Measurements from ENCODE around the gene SREBF2. TPM values are rescaled to one million over a fixed set of nuclear protein-coding genes. Genes with fewer than 3 reads are reported as not detected.

SREBF2 gene
- total and polyA plus RNA-seq, 2 of the 13 experiments (the other 11 are each of a cell fraction or from before 2014, with no cell fraction given), result 53.8 to 72.6 TPM

DNA sequence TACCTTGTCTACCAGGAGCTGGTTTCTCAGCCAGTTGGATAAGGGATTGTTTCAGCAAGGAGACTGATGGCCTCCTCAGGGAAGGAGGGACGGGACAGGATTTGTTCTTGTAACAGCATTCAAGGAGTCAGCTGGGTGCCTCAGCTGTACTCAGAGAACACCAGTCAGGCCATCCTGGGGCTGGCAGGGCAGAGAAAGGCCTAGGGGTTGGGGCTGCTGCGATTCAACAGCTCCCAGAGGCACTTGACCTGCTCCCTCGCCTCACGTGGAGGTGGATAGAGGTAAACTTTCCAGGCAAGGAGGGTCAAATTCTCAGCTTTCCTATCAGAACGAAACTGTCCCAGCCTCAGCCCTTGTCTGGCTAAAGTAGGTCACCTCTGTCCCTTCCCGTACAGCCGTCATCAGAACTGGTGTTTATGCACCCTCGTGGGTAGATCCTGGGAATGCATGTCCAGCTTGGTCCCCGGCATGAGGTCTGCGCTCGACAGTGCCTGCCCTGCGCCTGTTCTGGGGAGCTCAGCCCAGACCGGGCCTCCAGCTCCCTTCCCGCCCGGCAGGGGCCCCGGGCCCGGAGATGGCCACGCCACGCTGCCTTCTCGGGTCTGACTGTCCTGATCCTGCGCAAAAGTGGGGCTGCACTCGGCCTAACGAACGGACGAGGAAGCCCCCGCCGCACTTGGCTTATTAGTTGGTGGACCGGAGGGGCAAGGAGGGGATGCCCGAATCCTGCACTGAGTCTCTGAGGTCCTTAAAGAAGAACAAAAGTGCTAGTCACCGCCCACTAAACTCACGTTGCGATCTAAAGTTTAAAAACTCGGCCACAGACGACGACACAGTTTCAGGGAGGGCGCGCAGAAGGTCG is 33.2 kb upstream of the SREBF2 start (continued):
- TF ChIP-seq PITX1 (CRISPR knock-in tag; IDR thresholded peaks at IDR 0.05) (no peak), TMF1 (CRISPR knock-in tag; IDR thresholded peaks at IDR 0.05; ENCODE audit: low read depth) (no peak), XRCC5 (optimal IDR thresholded peaks at IDR 0.05; ENCODE audit: low read length) (no peak), HHEX (CRISPR knock-in tag; IDR thresholded peaks at IDR 0.05) (no peak), JARID2 (CRISPR knock-in tag; IDR thresholded peaks at IDR 0.05; ENCODE audit: insufficient replicate concordance) (no peak), THAP11 (CRISPR knock-in tag; IDR thresholded peaks at IDR 0.05) (no peak), ZNF552 (CRISPR knock-in tag; IDR thresholded peaks at IDR 0.05; ENCODE audit: borderline replicate concordance) (no peak), AKAP8 (CRISPR knock-in tag; IDR thresholded peaks at IDR 0.05) (no peak), ZFYVE20 (CRISPR knock-in tag; IDR thresholded peaks at IDR 0.05; ENCODE audit: borderline replicate concordance, low read depth) (no peak), NFIC (IDR thresholded peaks at IDR 0.05; ENCODE audit: low read length) (no peak), AHR (CRISPR knock-in tag; IDR thresholded peaks at IDR 0.05) (no peak), ZNF878 (CRISPR knock-in tag; IDR thresholded peaks at IDR 0.05) (peak; percentile 63; the same call in 1 of the 2 replicates), ZNF780A (CRISPR knock-in tag; IDR thresholded peaks at IDR 0.05) (0 out of 2 replicates have a peak, but pooled peaks have one; percentile 22), ZNF550 (CRISPR knock-in tag; IDR thresholded peaks at IDR 0.05; ENCODE audit: borderline replicate concordance) (no peak)
- TF ChIP-seq, protein P1, sequence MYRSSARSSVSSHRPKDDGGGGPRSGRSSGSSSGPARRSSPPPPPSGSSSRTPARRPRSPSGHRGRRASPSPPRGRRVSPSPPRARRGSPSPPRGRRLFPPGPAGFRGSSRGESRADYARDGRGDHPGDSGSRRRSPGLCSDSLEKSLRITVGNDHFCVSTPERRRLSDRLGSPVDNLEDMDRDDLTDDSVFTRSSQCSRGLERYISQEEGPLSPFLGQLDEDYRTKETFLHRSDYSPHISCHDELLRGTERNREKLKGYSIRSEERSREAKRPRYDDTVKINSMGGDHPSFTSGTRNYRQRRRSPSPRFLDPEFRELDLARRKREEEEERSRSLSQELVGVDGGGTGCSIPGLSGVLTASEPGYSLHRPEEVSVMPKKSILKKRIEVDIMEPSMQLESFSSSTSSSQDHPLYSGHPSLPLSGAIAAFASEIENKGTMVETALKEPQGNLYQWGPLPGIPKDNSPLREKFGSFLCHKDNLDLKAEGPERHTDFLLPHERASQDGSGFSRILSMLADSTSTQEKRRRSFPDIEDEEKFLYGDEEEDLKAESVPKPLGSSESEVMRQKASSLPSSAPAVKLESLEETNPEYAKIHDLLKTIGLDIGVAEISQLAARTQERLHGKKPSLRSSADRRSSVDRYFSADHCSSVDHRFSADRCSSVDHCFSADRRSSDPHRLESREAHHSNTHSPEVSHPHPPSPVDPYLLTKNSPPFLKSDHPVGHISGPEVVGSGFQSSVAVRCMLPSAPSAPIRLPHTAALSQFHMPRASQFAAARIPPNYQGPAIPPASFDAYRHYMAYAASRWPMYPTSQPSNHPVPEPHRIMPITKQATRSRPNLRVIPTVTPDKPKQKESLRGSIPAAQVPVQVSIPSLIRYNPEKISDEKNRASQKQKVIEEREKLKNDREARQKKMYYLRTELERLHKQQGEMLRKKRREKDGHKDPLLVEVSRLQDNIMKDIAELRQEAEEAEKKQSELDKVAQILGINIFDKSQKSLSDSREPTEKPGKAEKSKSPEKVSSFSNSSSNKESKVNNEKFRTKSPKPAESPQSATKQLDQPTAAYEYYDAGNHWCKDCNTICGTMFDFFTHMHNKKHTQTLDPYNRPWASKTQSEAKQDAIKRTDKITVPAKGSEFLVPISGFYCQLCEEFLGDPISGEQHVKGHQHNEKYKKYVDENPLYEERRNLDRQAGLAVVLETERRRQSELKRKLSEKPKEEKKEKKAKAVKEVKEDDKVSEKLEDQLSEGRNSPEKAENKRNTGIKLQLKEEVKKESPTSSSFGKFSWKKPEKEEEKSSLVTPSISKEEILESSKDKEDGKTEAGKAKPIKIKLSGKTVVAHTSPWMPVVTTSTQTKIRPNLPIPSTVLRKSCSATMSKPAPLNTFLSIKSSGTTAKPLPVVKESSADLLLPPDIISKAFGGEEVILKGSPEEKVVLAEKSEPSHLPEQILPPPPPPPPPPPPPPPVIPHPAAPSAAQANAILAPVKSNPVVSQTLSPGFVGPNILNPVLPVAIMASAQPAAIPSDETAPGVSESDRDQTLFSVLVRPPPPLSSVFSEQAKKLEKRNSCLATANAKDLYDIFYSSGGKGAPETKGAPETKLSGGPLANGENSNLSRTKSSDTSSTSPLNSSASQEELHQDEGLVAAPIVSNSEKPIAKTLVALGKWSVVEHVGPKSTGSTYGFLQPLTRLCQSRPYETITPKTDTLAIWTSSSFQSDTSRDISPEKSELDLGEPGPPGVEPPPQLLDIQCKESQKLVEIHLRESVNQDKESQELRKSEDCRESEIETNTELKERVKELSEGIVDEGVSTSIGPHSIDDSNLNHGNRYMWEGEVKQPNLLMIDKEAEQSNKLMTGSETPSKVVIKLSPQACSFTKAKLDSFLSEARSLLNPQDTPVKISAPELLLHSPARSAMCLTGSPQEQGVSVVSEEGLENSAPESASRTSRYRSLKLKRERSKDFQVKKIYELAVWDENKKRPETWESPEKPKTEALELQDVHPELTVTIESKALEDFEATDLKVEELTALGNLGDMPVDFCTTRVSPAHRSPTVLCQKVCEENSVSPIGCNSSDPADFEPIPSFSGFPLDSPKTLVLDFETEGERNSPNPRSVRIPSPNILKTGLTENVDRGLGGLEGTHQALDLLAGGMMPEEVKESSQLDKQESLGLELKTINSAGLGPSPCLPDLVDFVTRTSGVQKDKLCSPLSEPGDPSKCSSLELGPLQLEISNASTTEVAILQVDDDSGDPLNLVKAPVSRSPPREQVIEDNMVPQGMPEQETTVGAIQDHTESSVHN (CRISPR knock-in tag; IDR thresholded peaks at IDR 0.05), result peak; percentile 45; the same call in 1 of the 2 replicates
- TF ChIP-seq, protein P2, sequence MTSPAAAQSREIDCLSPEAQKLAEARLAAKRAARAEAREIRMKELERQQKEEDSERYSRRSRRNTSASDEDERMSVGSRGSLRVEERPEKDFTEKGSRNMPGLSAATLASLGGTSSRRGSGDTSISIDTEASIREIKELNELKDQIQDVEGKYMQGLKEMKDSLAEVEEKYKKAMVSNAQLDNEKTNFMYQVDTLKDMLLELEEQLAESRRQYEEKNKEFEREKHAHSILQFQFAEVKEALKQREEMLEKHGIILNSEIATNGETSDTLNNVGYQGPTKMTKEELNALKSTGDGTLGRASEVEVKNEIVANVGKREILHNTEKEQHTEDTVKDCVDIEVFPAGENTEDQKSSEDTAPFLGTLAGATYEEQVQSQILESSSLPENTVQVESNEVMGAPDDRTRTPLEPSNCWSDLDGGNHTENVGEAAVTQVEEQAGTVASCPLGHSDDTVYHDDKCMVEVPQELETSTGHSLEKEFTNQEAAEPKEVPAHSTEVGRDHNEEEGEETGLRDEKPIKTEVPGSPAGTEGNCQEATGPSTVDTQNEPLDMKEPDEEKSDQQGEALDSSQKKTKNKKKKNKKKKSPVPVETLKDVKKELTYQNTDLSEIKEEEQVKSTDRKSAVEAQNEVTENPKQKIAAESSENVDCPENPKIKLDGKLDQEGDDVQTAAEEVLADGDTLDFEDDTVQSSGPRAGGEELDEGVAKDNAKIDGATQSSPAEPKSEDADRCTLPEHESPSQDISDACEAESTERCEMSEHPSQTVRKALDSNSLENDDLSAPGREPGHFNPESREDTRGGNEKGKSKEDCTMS (CRISPR knock-in tag; conservative IDR thresholded peaks at IDR 0.05), result no peak
- TF ChIP-seq, protein P3, sequence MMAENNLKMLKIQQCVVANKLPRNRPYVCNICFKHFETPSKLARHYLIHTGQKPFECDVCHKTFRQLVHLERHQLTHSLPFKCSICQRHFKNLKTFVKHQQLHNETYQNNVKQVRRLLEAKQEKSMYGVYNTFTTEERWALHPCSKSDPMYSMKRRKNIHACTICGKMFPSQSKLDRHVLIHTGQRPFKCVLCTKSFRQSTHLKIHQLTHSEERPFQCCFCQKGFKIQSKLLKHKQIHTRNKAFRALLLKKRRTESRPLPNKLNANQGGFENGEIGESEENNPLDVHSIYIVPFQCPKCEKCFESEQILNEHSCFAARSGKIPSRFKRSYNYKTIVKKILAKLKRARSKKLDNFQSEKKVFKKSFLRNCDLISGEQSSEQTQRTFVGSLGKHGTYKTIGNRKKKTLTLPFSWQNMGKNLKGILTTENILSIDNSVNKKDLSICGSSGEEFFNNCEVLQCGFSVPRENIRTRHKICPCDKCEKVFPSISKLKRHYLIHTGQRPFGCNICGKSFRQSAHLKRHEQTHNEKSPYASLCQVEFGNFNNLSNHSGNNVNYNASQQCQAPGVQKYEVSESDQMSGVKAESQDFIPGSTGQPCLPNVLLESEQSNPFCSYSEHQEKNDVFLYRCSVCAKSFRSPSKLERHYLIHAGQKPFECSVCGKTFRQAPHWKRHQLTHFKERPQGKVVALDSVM (CRISPR knock-in tag; IDR thresholded peaks at IDR 0.05), result no peak

Data from HepG2 (cell line).